Common myeloid progenitor, CD34-positive (primary cell): ENCODE measurements around the gene KLK1.
"Not testable (repeated sequence)": the region's sequence is repeated elsewhere in the genome, so short reads cannot be mapped to it uniquely, and the experiment has no call there.

Source experiments
- CTCF ChIA-PET: fragments of 350-600 bp; sonication (Branson Sonifier 250); formaldehyde crosslinking; loops from one replicate; lab custom pipeline; 2021; ENCODE audit warnings: antibody characterized with exemption; lab: Charles Lee
- POLR2A ChIA-PET: fragments of 350-600 bp; sonication (Branson Sonifier 250); formaldehyde crosslinking; loops from one replicate; lab custom pipeline; 2021; ENCODE audit warnings: antibody characterized with exemption; lab: Charles Lee
- DNase-seq, 3 donors: peaks; one replicate each; pipeline versions ENCODE4 v3.0.0 to v3.0.0-alpha.2; 2013
- H3K27ac ChIP-seq, 2 experiments: 1 replicate in 1 of 2; 2 replicates in 1 of 2; pipeline ENCODE4 v1.7.0; 2013; ENCODE audit warnings: inconsistent platforms in 2 of 2, low read length in 2 of 2, mild to moderate bottlenecking in 2 of 2, low read depth in 1 of 2, moderate library complexity in 1 of 2; ENCODE audit not compliant: severe bottlenecking in 2 of 2, insufficient read depth in 1 of 2, poor library complexity in 1 of 2
- H3K27me3 ChIP-seq, 5 experiments: replicated peaks in 2 of 5; 1 replicate in 3 of 5; 2 replicates in 2 of 5; pipeline versions ENCODE4 v1.6.1 to v1.7.0; 2013; ENCODE audit warnings: low read length in 4 of 5, mild to moderate bottlenecking in 2 of 5, moderate library complexity in 2 of 5, inconsistent platforms in 1 of 5; ENCODE audit not compliant: insufficient read depth in 5 of 5, control insufficient read depth in 4 of 5
- H3K36me3 ChIP-seq, 4 experiments: 1 replicate in 2 of 4; 2 replicates in 2 of 4; pipeline versions ENCODE4 v1.6.1 to v1.7.0; 2013; ENCODE audit warnings: low read length in 3 of 4, control low read depth in 1 of 4, mild to moderate bottlenecking in 1 of 4; ENCODE audit not compliant: control insufficient read depth in 4 of 4, insufficient read depth in 4 of 4
- H3K4me1 ChIP-seq, 4 experiments: 1 replicate in 3 of 4; 2 replicates in 1 of 4; pipeline versions ENCODE4 v1.6.1 to v1.7.1; 2013; ENCODE audit warnings: low read length in 3 of 4, mild to moderate bottlenecking in 3 of 4, control low read depth in 1 of 4, inconsistent platforms in 1 of 4, moderate library complexity in 1 of 4; ENCODE audit not compliant: control insufficient read depth in 4 of 4, insufficient read depth in 4 of 4; ENCODE audit errors: control extremely low read depth in 1 of 4
- H3K4me3 ChIP-seq, 7 experiments: 1 replicate in 4 of 7; 2 replicates in 3 of 7; pipeline versions ENCODE4 v1.5.1 to v1.7.0; 2013; ENCODE audit warnings: mild to moderate bottlenecking in 7 of 7, low read length in 6 of 7, moderate library complexity in 6 of 7, inconsistent platforms in 2 of 7, low read depth in 2 of 7, control low read depth in 1 of 7; ENCODE audit not compliant: insufficient read depth in 4 of 7, control insufficient read depth in 1 of 7; ENCODE audit errors: extremely low read depth in 1 of 7
- H3K9me3 ChIP-seq, 5 experiments: 1 replicate in 4 of 5; 2 replicates in 1 of 5; pipeline versions ENCODE4 v1.6.1 to v1.7.1; 2013; ENCODE audit warnings: low read length in 4 of 5, mild to moderate bottlenecking in 2 of 5, inconsistent platforms in 1 of 5, low read depth in 1 of 5, moderate library complexity in 1 of 5; ENCODE audit not compliant: control insufficient read depth in 4 of 5, insufficient read depth in 2 of 5; ENCODE audit errors: control extremely low read depth in 1 of 5
- whole genome bisulfite sequencing: methylation state at CpG from one replicate; pipeline ENCODE4 v1.1.5; 2013; ENCODE audit not compliant: insufficient coverage; 5-methylcytosine and 5-hydroxymethylcytosine counted together

Gene KLK1

GRCh38 chr19:50784710-50785109 is 38.9 kb downstream of the KLK1 start:
- no peak for DNase-seq
- H3K36me3 ChIP-seq = no peaks in the 10 kb centered on the region
- peaks cover 0 to 4% (median under 1%) of the 10 kb centered on the region in 4 experiments for H3K4me1 ChIP-seq
- WGBS = 89% methylated on average over 3 of the region's 3 CpGs
- no peak overlapping the region for H3K4me3 ChIP-seq
- CTCF ChIA-PET = interaction anchor here (1.0 to 3.8 kb wide), 6 partner anchors 63 to 195 kb away, joined by 3 to 26 read pairs (median 4); partner anchors contain the start of gene CLEC11A
- POLR2A ChIA-PET = interaction anchor here (0.6 kb wide), 1 partner anchor 89 kb away, joined by 3 read pairs; no protein-coding TSS in a partner anchor
- H3K9me3 ChIP-seq = no peaks in the 10 kb centered on the region
- no peak overlapping the region for H3K27ac ChIP-seq
- peaks cover 0 to 35% (median 5%) of the 10 kb centered on the region in 5 experiments for H3K27me3 ChIP-seq

- not testable (repeated sequence) for H3K27ac ChIP-seq, H3K36me3 ChIP-seq, DNase-seq, H3K4me3 ChIP-seq, H3K4me1 ChIP-seq, H3K9me3 ChIP-seq
- CTCF ChIA-PET = interaction anchor here (0.6 to 7.5 kb wide), 10 partner anchors 9 to 194 kb away, joined by 3 to 36 read pairs (median 4); partner anchors contain the start of gene CLEC11A
- WGBS = 56% methylated on average over 4 of the region's 8 CpGs
- POLR2A ChIA-PET = interaction anchor here (1.0 kb wide), 1 partner anchor 59 kb away, joined by 3 read pairs; no protein-coding TSS in a partner anchor
- H3K27me3 ChIP-seq = peaks cover 3 to 44% (median 13%) of the 10 kb centered on the region in 5 experiments
Measured at GRCh38 chr19:50783848-50784152, 39.8 kb downstream of the KLK1 start.

GRCh38 chr19:50780753-50781435 is 42.7 kb downstream of the KLK1 start:
- no peak overlapping the region for H3K4me3 ChIP-seq
- ChIA-PET CTCF (interaction anchor here (0.8 to 7.5 kb wide), 5 partner anchors 59 to 243 kb away, joined by 3 to 36 read pairs (median 10); partner anchors contain the start of gene CLEC11A), POLR2A (no interaction called here)
- no peaks in the 10 kb centered on the region for H3K36me3 ChIP-seq
- H3K4me1 ChIP-seq = peaks cover 0 to 13% (median 4%) of the 10 kb centered on the region in 4 experiments
- no peak for DNase-seq
- peaks cover 0 to 10% (median 0%) of the 10 kb centered on the region in 5 experiments for H3K9me3 ChIP-seq
- WGBS = 65% methylated on average over 12 of the region's 16 CpGs
- H3K27me3 ChIP-seq = peaks cover 4 to 70% (median 22%) of the 10 kb centered on the region in 5 experiments
- H3K27ac ChIP-seq = no peak overlapping the region

- ChIA-PET POLR2A (no interaction called here), CTCF (interaction anchor here (0.9 to 7.5 kb wide), 6 partner anchors 15 to 242 kb away, joined by 4 to 36 read pairs (median 5); no protein-coding TSS in a partner anchor)
- Histone ChIP-seq H3K9me3 (peaks cover 0 to 10% (median 0%) of the 10 kb centered on the region in 5 experiments), H3K4me3 (no peak overlapping the region), H3K27ac (no peak overlapping the region), H3K27me3 (peaks cover 4 to 76% (median 27%) of the 10 kb centered on the region in 5 experiments), H3K4me1 (peaks cover 0 to 13% (median 4%) of the 10 kb centered on the region in 4 experiments), H3K36me3 (no peaks in the 10 kb centered on the region)
- no peak for DNase-seq
- 44% methylated on average over 18 of the region's 25 CpGs for WGBS
Measured at GRCh38 chr19:50779504-50780457, 43.8 kb downstream of the KLK1 start.

GRCh38 chr19:50778906-50779430 is 44.6 kb downstream of the KLK1 start:
- H3K4me3 ChIP-seq = no peak overlapping the region
- peaks cover 0 to 10% (median 0%) of the 10 kb centered on the region in 5 experiments for H3K9me3 ChIP-seq
- CTCF ChIA-PET = interaction anchor here (0.9 to 7.5 kb wide), 5 partner anchors 16 to 109 kb away, joined by 4 to 36 read pairs (median 5); no protein-coding TSS in a partner anchor
- H3K4me1 ChIP-seq = peaks cover 0 to 13% (median 4%) of the 10 kb centered on the region in 4 experiments
- POLR2A ChIA-PET = no interaction called here
- H3K27me3 ChIP-seq = peaks cover 4 to 82% (median 28%) of the 10 kb centered on the region in 5 experiments
- no peaks in the 10 kb centered on the region for H3K36me3 ChIP-seq
- H3K27ac ChIP-seq = no peak overlapping the region
- DNase-seq = no peak
- WGBS = 61% methylated on average over 7 of the region's 7 CpGs

- CTCF ChIA-PET = interaction anchor here (0.7 to 7.5 kb wide), 6 partner anchors 53 to 305 kb away, joined by 3 to 36 read pairs (median 4); no protein-coding TSS in a partner anchor
- H3K9me3 ChIP-seq = peaks cover 0 to 10% (median 0%) of the 10 kb centered on the region in 5 experiments
- peaks cover 0 to 8% (median 3%) of the 10 kb centered on the region in 4 experiments for H3K4me1 ChIP-seq
- POLR2A ChIA-PET = interaction anchor here (1.0 kb wide), 1 partner anchor 54 kb away, joined by 3 read pairs; no protein-coding TSS in a partner anchor
- DNase-seq = peak; percentile 36 to 70 (median 56)
- no peaks in the 10 kb centered on the region for H3K36me3 ChIP-seq
- no peak overlapping the region for H3K4me3 ChIP-seq
- peaks cover 4 to 79% (median 29%) of the 10 kb centered on the region in 5 experiments for H3K27me3 ChIP-seq
- WGBS = under 1% methylated on average over 22 of the region's 30 CpGs
- no peak overlapping the region for H3K27ac ChIP-seq
Measured at GRCh38 chr19:50777830-50778303, 45.7 kb downstream of the KLK1 start.
